Right lobe of liver (tissue), 4 donors: ENCODE results near the gene NFAT5.

ENCODE experiments used
- CTCF ChIP-seq, 4 donors: fragments of 200-600 bp in 3 of 4; fragments of 450-650 bp in 1 of 4; IDR thresholded peaks; one replicate each; pipeline versions ENCODE4 v1.5.1 to v1.8.0; 2016 to 2022; ENCODE audit warnings: antibody characterized with exemption in 4 of 4, mild to moderate bottlenecking in 2 of 4
- POLR2A ChIP-seq: fragments of 450-650 bp; IDR thresholded peaks from one replicate; pipeline ENCODE4 v1.6.1; 2017; ENCODE audit warnings: antibody characterized with exemption, mild to moderate bottlenecking
- donor health status: DM: no; HTN: no; CAD: no.
- donor health status: DM: no; HTN: no; CAD: no.
- donor health status: DM: no; HTN: yes; CAD: no.

GRCh38 chr16:69644790-69645189 is 79.0 kb downstream of the NFAT5 start:
- TF ChIP-seq CTCF (IDR thresholded peaks at IDR 0.05) (no peak), POLR2A (no peak)
